Left ventricle myocardium inferior (tissue), 1 donor: Measurements from ENCODE around the gene KCTD11. TPM values are rescaled to one million over a fixed set of nuclear protein-coding genes. Genes with fewer than 3 reads are reported as not detected.

Experiments used
- DNase-seq: peaks from one replicate; pipeline ENCODE4 v3.0.0-alpha.2; 2020
- H3K27ac ChIP-seq: fragments of 200-600 bp; replicated peaks from 2 replicates; pipeline ENCODE4 v1.8.0; 2021
- H3K27me3 ChIP-seq: fragments of 200-600 bp; 2 replicates; pipeline ENCODE4 v1.8.0; 2021; ENCODE audit warnings: low read depth
- H3K36me3 ChIP-seq: fragments of 200-600 bp; 2 replicates; pipeline ENCODE4 v1.8.0; 2021
- H3K4me1 ChIP-seq: fragments of 200-600 bp; 2 replicates; pipeline ENCODE4 v1.8.0; 2021
- H3K4me3 ChIP-seq: fragments of 200-600 bp; 2 replicates; pipeline ENCODE4 v1.8.0; 2021; ENCODE audit warnings: mild to moderate bottlenecking, moderate library complexity
- H3K9me3 ChIP-seq: fragments of 200-600 bp; replicated peaks from 2 replicates; pipeline ENCODE4 v1.8.0; 2021
- CTCF ChIP-seq: fragments of 200-600 bp; IDR thresholded peaks from 2 replicates; pipeline ENCODE4 v1.8.0; 2021; ENCODE audit warnings: antibody characterized with exemption, mild to moderate bottlenecking, borderline replicate concordance
- intact Hi-C: fragments of 100-400 bp; cut with micrococcal nuclease; formaldehyde crosslinking; loops from one replicate; pipeline ENCODE4 v1.11.0; 2022
- total RNA-seq: library from RNA; stranded (reverse); fragmentation: NEBNext Ultra II Directional; extraction: Animal tissue kit (Norgen Biotek cat#: 25700); gene quantifications from one replicate; pipeline ENCODE4 v1.2.1, GENCODE V29; 2021
- donor health status: DM: no; HTN: yes; CAD: no; lungs with severe emphysema.

The KCTD11 gene
- total RNA-seq, 1 donor from 2014 or later, result 3.9 TPM

GRCh38 chr17:7318121-7318860, 33.7 kb upstream of the KCTD11 start:
- DNase-seq, result no peak
- peaks cover 30% of the 10 kb centered on the region for H3K4me1 ChIP-seq
- H3K9me3 ChIP-seq, result no peaks in the 10 kb centered on the region
- no peak overlapping the region for H3K4me3 ChIP-seq
- H3K27ac ChIP-seq, result no peak overlapping the region
- intact Hi-C loops, result no loop called here
- TF ChIP-seq CTCF, result no peak
- no peaks in the 10 kb centered on the region for H3K27me3 ChIP-seq
- H3K36me3 ChIP-seq, result peaks cover 83% of the 10 kb centered on the region

GRCh38 chr17:7321466-7321865, 30.5 kb upstream of the KCTD11 start:
- intact Hi-C loops, result no loop called here
- H3K4me3 ChIP-seq, result no peak overlapping the region
- no peak for TF ChIP-seq CTCF
- H3K36me3 ChIP-seq, result peaks cover 97% of the 10 kb centered on the region
- no peaks in the 10 kb centered on the region for H3K27me3 ChIP-seq
- no peak overlapping the region for H3K27ac ChIP-seq
- DNase-seq, result no peak
- no peaks in the 10 kb centered on the region for H3K4me1 ChIP-seq
- no peaks in the 10 kb centered on the region for H3K9me3 ChIP-seq

GRCh38 chr17:7322520-7323194, 29.3 kb upstream of the KCTD11 start:
- Histone ChIP-seq H3K27ac (no peak overlapping the region), H3K27me3 (no peaks in the 10 kb centered on the region), H3K9me3 (no peaks in the 10 kb centered on the region), H3K36me3 (peaks cover 89% of the 10 kb centered on the region), H3K4me3 (no peak overlapping the region), H3K4me1 (peaks cover under 1% of the 10 kb centered on the region)
- TF ChIP-seq CTCF, result no peak
- no peak for DNase-seq
- intact Hi-C loops, result no loop called here

GRCh38 chr17:7323731-7324437, 28.1 kb upstream of the KCTD11 start:
- peaks cover 77% of the 10 kb centered on the region for H3K36me3 ChIP-seq
- peak; percentile 50 for DNase-seq
- no peak overlapping the region for H3K4me3 ChIP-seq
- TF ChIP-seq CTCF, result peak; percentile 78
- no peak overlapping the region for H3K27ac ChIP-seq
- intact Hi-C loops, result no loop called here
- H3K9me3 ChIP-seq, result no peaks in the 10 kb centered on the region
- H3K4me1 ChIP-seq, result peaks cover 13% of the 10 kb centered on the region
- no peaks in the 10 kb centered on the region for H3K27me3 ChIP-seq

- no peaks in the 10 kb centered on the region for H3K9me3 ChIP-seq
- H3K27me3 ChIP-seq, result no peaks in the 10 kb centered on the region
- peaks cover 16% of the 10 kb centered on the region for H3K4me1 ChIP-seq
- no peak for DNase-seq
- H3K36me3 ChIP-seq, result peaks cover 71% of the 10 kb centered on the region
- H3K4me3 ChIP-seq, result no peak overlapping the region
- no peak for TF ChIP-seq CTCF
- H3K27ac ChIP-seq, result no peak overlapping the region
- intact Hi-C loops, result no loop called here
Observed at GRCh38 chr17:7324438-7324779, 27.6 kb upstream of the KCTD11 start.
